ENCODE data around the gene WNT3A.
A peak's percentile ranks its signal among the peaks of the same experiment; 100 is the strongest.

GRCh38 chr1:228109073-228109961 lies 102.5 kb downstream of the WNT3A start, which contains the start of gene MRPL55:
- TF ChIP-seq CTCF (IDR thresholded peaks at IDR 0.05; ENCODE audit: low read length) (0 out of 2 replicates have a peak, but pooled peaks have one; percentile 8), EZH2 (IDR thresholded peaks at IDR 0.05; ENCODE audit: borderline replicate concordance, low read length) (no peak)

Measured in OCI-LY1 (cell line).